Small intestine (tissue), 7 donors: ENCODE results near the gene ANGPTL8. TPM values are rescaled to one million over a fixed set of nuclear protein-coding genes. Genes with fewer than 3 reads are reported as not detected.

Experiments
- DNase-seq, 2 donors: peaks; one replicate each; pipeline versions ENCODE4 v3.0.0 to v3.0.0-alpha.2; 2013
- FAIRE-seq: peaks from 2 replicates; lab custom pipeline; 2012; peaks lifted over from hg19 to GRCh38; lab: Jason Lieb, UNC
- H3K27ac ChIP-seq, 3 donors: one replicate each; pipeline ENCODE4 v1.5.1; 2013; ENCODE audit warnings: low read length in 2 of 3, mild to moderate bottlenecking in 2 of 3, control low read depth in 1 of 3, inconsistent platforms in 1 of 3, low read depth in 1 of 3, moderate library complexity in 1 of 3
- H3K27me3 ChIP-seq, 3 donors: one replicate each; pipeline ENCODE4 v1.6.1; 2013; ENCODE audit warnings: low read length in 3 of 3, inconsistent platforms in 1 of 3; ENCODE audit not compliant: control insufficient read depth in 3 of 3, insufficient read depth in 3 of 3
- H3K36me3 ChIP-seq, 3 donors: one replicate each; pipeline ENCODE4 v1.6.1; 2013; ENCODE audit warnings: low read length in 3 of 3, inconsistent platforms in 1 of 3, low read depth in 1 of 3, mild to moderate bottlenecking in 1 of 3, moderate library complexity in 1 of 3; ENCODE audit not compliant: control insufficient read depth in 3 of 3, insufficient read depth in 2 of 3
- H3K4me1 ChIP-seq, 3 donors: one replicate each; pipeline ENCODE4 v1.6.1; 2013; ENCODE audit warnings: low read length in 2 of 3, inconsistent platforms in 1 of 3, low read depth in 1 of 3, mild to moderate bottlenecking in 1 of 3, moderate library complexity in 1 of 3; ENCODE audit not compliant: control insufficient read depth in 3 of 3, insufficient read depth in 2 of 3
- H3K4me3 ChIP-seq, 3 donors: one replicate each; pipeline ENCODE4 v1.5.1; 2013; ENCODE audit warnings: low read length in 3 of 3, control low read depth in 1 of 3, inconsistent platforms in 1 of 3, low read depth in 1 of 3, mild to moderate bottlenecking in 1 of 3, moderate library complexity in 1 of 3
- H3K9me3 ChIP-seq, 2 donors: one replicate each; pipeline ENCODE4 v1.6.1; 2013; ENCODE audit warnings: low read depth in 1 of 2, low read length in 1 of 2; ENCODE audit not compliant: control insufficient read depth in 2 of 2, insufficient read depth in 1 of 2
- WGBS, 3 donors: extraction: QIAGEN DNeasy Blood & Tissue Kit; methylation state at CpG; one replicate each; pipeline ENCODE4 v1.1.7; 2013; 5-methylcytosine and 5-hydroxymethylcytosine counted together
- polyA plus RNA-seq, 4 donors: library from polyadenylated mRNA; stranded (reverse) in 3 of 4; unstranded in 1 of 4; fragments of 200-250 nt in 3 of 4; fragments of 120-200 nt in 1 of 4; gene quantifications; one replicate each; pipeline versions ENCODE4 v1.2.1 to v1.2.3, GENCODE V29; 2013
- donor health status: healthy with polysubstance abuse.
- donor health status: control.
- donor health status: control.
- donor health status: Bipolar disorder and iron deficiency.
- donor health status: healthy.

The ANGPTL8 gene
- polyA plus RNA-seq, 4 donors = 0.16 to 13.0 TPM; not detected in 2

DNA sequence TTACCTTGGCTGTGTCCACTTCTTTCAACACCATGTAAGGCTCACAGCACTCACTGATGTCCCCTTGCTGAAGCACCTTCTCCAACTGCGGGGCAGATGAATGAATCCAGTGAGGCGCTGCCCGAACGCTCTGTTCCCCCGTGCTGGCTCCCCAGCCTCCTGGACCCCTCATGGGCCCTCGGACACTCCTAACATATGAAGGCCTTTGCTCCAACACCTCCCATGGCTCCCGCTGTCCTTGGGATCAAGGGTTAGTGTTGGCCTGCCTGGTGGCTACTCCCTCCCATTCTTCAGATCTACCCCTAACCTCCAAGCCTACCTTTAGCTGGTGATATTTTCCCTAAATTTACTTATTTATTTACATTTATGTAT is 4.4 kb downstream of the ANGPTL8 start:
- Histone ChIP-seq H3K27ac (peak overlapping the region in 1 of 3 donors; percentile 53), H3K4me1 (peaks cover 0 to 11% (median 3%) of the 10 kb centered on the region in 3 donors), H3K36me3 (peaks cover 2 to 92% (median 3%) of the 10 kb centered on the region in 3 donors), H3K27me3 (no peaks in the 10 kb centered on the region), H3K4me3 (no peak overlapping the region), H3K9me3 (peaks cover 0 to 4% of the 10 kb centered on the region in 2 donors)
- FAIRE-seq (no peak), DNase-seq (no peak)
- WGBS, 3 donors = 91 to 93% (median 91%) methylated on average over 7 of the region's 7 CpGs

DNA sequence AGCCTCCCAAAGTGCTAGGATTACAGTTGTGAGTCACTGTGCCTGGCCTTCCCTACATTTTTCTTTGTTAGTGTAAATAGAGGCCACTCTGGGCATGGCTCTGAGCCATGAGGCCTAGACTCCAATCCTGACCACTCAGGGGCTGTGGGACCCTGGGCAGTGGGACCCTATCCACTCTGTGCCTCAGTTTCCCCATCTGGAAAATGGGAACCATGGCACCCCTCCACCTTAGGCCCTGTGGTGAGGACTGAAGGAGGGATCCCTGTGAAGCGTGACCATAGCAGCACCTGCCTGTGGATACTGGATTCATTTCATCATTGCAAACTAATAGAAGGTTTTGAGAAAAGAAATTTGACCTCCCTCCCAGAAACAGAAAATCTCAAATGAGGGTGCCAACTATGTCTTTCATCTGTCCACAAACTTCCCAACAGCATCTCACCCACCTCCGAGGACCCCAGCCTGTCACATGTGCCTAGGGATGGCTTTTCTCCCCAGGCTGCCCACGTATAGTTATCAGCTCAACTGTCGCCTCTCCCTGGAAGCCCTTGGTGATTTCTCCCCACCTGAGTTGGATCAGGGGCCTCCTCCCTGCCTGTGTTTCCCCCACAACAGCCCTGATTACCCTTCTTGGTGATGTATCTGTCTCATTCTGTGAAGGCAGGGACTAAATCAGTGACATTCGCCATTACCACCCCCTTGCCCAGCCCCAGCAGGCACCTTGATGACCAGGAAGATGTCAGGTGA is 5.6 kb downstream of the ANGPTL8 start:
- Histone ChIP-seq H3K36me3 (peaks cover 2 to 89% (median 3%) of the 10 kb centered on the region in 3 donors), H3K4me1 (peaks cover 0 to 11% (median 3%) of the 10 kb centered on the region in 3 donors), H3K4me3 (no peak overlapping the region), H3K27ac (no peak overlapping the region), H3K9me3 (no peaks in the 10 kb centered on the region), H3K27me3 (no peaks in the 10 kb centered on the region)
- FAIRE-seq (no peak), DNase-seq (no peak)
- 92 to 97% (median 93%) methylated on average over 5 of the region's 5 CpGs for WGBS, 3 donors

DNA sequence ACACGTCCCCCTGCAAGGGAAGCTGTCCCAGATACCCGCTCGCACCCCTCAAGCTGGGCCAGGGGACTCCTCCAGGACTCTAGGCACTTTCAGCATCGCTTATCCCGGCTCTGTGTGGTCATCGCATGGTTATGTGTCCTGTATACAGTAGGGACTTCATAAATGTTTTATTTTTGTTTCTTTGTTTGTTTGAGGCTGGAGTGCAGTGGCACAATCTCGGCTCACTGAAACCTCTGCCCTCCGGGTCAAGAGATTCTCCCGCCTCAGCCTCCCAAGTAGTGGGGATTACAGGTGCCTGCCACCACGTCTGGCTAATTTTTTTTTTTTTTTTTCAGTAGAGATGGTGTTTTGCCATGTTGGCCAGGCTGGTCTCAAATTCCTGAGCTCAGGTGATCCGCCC is 7.5 kb downstream of the ANGPTL8 start:
- no peak for DNase-seq
- Histone ChIP-seq H3K4me3 (no peak overlapping the region), H3K9me3 (no peaks in the 10 kb centered on the region), H3K4me1 (peaks cover 0 to 7% (median 3%) of the 10 kb centered on the region in 3 donors), H3K36me3 (peaks cover 3 to 91% (median 6%) of the 10 kb centered on the region in 3 donors), H3K27me3 (no peaks in the 10 kb centered on the region), H3K27ac (no peak overlapping the region)
- FAIRE-seq = no peak
- WGBS, 3 donors = 87 to 88% (median 88%) methylated on average over 11 of the region's 11 CpGs

DNA sequence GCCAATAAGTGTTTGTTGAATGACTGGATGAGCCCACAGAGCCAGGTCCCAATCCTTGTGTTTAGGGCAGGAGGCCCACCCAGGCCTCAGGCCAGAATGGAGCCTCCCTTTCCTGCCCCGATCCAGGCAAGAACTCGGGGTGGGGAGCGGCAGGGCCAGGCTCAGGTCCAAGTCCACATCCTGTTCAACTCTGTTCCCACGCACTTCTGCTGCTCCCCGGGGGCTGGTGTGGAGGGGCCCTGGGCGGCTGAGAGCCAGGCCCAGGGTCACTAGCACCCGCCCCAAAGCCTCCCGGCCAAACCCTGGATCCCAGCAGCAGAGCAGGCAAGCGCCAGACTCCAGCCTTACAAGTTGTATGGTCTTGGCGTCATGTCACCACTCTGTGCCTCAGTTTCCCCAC is 8.0 kb downstream of the ANGPTL8 start:
- H3K27me3 ChIP-seq = no peaks in the 10 kb centered on the region
- FAIRE-seq (no peak), DNase-seq (no peak)
- no peak overlapping the region for H3K4me3 ChIP-seq
- H3K36me3 ChIP-seq = peaks cover 3 to 92% (median 10%) of the 10 kb centered on the region in 3 donors
- peak overlapping the region in 1 of 3 donors; percentile 53 for H3K27ac ChIP-seq
- H3K4me1 ChIP-seq = peaks cover 0 to 6% (median 3%) of the 10 kb centered on the region in 3 donors
- WGBS, 3 donors = 56 to 90% (median 82%) methylated on average over 8 to 10 of the region's 10 CpGs
- no peaks in the 10 kb centered on the region for H3K9me3 ChIP-seq

DNA sequence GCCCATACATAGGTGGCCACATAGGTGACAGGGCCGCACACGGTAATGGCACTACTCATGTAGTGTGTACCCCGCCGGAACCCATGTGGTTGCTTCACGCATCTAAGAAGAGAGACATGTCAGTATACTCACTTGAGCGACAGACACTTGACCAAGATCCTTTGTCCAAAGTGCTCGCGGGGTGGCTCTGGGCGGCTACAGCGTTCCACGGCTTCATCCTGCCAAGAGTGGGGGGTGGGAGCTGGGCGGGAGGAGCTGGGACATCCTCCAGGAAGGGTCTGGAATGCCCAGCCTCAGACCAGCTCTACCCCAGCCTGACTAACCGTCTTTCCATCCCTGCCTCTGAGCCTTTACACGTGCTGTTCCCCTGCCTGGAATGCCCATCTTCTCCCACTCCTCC is 8.5 kb downstream of the ANGPTL8 start:
- peaks cover 3 to 92% (median 13%) of the 10 kb centered on the region in 3 donors for H3K36me3 ChIP-seq
- no peak for DNase-seq
- no peaks in the 10 kb centered on the region for H3K9me3 ChIP-seq
- 79 to 96% (median 85%) methylated on average over 14 of the region's 14 CpGs for WGBS, 3 donors
- no peak overlapping the region for H3K4me3 ChIP-seq
- no peak for FAIRE-seq
- H3K27ac ChIP-seq = peak overlapping the region in 1 of 3 donors; percentile 53
- H3K4me1 ChIP-seq = peaks cover 0 to 6% (median 3%) of the 10 kb centered on the region in 3 donors
- no peaks in the 10 kb centered on the region for H3K27me3 ChIP-seq

DNA sequence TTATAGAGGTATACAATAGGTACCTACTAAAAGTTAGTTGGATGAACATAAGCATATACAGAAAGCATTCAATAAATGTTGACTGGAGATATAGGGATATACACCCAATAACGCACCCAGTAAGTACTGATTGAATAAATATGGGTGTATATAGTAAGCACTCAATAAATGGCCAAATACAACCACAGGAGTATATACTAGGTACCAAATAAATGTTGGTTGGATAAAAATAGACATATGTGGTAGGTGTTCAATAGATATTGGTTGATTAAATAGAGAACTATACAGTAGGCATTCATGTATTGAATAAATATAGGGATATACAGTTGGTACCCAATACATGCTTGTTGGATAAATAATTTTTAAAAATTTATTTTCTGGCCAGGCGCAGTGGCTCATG is 9.4 kb downstream of the ANGPTL8 start:
- Histone ChIP-seq H3K4me3 (no peak overlapping the region), H3K27ac (no peak overlapping the region), H3K36me3 (peaks cover 3 to 91% (median 13%) of the 10 kb centered on the region in 3 donors), H3K9me3 (no peaks in the 10 kb centered on the region), H3K4me1 (peaks cover 0 to under 1% (median 0%) of the 10 kb centered on the region in 3 donors), H3K27me3 (no peaks in the 10 kb centered on the region)
- WGBS, 3 donors = 96 to 100% (median 96%) methylated on average over 2 of the region's 2 CpGs
- DNase-seq (no peak), FAIRE-seq (no peak)

DNA sequence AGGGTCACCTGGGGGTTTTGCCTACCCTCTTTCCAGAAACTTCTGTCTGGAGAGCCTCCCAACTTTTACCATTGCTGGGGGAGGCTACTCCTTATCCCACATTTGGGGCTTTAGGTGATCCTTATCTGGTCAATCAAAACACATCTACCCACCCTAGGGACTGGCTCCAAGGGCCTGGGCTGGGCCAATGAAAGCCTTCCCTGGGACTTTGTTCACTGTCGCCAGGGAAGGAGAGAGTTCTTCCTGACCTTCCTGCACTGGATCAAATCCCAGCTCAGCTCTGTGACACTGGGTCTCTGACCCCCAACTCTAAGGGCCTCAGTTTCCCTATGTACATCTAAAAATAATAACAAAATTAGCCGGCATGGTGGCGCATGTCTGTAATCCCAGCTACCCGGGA is 11.8 kb downstream of the ANGPTL8 start:
- FAIRE-seq (no peak), DNase-seq (no peak)
- WGBS, 3 donors = 96 to 97% (median 96%) methylated on average over 4 of the region's 4 CpGs
- H3K4me3 ChIP-seq = no peak overlapping the region
- H3K27ac ChIP-seq = no peak overlapping the region
- H3K36me3 ChIP-seq = peaks cover 3 to 80% (median 13%) of the 10 kb centered on the region in 3 donors
- H3K9me3 ChIP-seq = no peaks in the 10 kb centered on the region
- H3K27me3 ChIP-seq = no peaks in the 10 kb centered on the region
- peaks cover 0 to 1% (median 0%) of the 10 kb centered on the region in 3 donors for H3K4me1 ChIP-seq

DNA sequence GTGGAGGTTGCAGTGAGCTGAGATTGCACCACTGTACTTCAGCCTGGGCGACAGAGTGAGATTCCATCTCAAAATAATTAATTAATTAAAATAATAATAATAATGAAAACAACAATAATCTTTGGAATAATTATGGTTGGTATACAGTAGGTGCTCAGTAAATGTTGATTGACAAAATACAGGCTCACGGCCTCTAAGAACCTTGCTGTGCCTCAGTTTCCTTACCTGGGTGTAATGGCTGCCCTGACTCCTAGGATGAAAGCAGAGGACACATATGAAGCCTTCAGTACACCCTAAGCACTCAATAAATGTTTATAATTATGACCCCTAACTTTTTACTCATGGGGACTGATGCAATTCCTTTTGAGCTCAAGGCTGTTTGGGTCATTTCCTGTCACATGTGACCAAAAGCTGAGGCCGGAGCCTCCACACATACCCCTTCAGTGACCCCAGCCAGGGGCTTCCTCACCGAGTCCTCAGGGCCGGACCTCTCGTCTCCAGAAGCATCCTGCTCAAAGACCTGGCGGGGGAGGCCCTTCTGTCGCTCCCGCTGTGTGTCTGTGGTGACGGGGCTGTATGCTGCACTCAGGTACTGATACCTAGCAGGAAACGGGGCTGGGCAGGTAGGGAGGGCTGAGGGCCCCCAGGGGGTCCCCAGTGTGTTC is 12.4 kb downstream of the ANGPTL8 start:
- DNase-seq = no peak
- WGBS, 3 donors = 81 to 90% (median 85%) methylated on average over 11 of the region's 11 CpGs
- Histone ChIP-seq H3K27me3 (no peaks in the 10 kb centered on the region), H3K9me3 (no peaks in the 10 kb centered on the region), H3K4me1 (peaks cover 0 to 5% (median 0%) of the 10 kb centered on the region in 3 donors), H3K27ac (no peak overlapping the region), H3K4me3 (no peak overlapping the region), H3K36me3 (peaks cover 3 to 75% (median 13%) of the 10 kb centered on the region in 3 donors)
- FAIRE-seq = no peak
